ENCODE data around the gene MCF2.
"Not testable (repeated sequence)": the region's sequence is repeated elsewhere in the genome, so short reads cannot be mapped to it uniquely, and the experiment has no call there.

MCF2 gene, protein sequence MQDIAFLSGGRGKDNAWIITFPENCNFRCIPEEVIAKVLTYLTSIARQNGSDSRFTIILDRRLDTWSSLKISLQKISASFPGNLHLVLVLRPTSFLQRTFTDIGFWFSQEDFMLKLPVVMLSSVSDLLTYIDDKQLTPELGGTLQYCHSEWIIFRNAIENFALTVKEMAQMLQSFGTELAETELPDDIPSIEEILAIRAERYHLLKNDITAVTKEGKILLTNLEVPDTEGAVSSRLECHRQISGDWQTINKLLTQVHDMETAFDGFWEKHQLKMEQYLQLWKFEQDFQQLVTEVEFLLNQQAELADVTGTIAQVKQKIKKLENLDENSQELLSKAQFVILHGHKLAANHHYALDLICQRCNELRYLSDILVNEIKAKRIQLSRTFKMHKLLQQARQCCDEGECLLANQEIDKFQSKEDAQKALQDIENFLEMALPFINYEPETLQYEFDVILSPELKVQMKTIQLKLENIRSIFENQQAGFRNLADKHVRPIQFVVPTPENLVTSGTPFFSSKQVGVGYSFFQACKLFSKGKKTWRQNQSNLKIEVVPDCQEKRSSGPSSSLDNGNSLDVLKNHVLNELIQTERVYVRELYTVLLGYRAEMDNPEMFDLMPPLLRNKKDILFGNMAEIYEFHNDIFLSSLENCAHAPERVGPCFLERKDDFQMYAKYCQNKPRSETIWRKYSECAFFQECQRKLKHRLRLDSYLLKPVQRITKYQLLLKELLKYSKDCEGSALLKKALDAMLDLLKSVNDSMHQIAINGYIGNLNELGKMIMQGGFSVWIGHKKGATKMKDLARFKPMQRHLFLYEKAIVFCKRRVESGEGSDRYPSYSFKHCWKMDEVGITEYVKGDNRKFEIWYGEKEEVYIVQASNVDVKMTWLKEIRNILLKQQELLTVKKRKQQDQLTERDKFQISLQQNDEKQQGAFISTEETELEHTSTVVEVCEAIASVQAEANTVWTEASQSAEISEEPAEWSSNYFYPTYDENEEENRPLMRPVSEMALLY

DNA sequence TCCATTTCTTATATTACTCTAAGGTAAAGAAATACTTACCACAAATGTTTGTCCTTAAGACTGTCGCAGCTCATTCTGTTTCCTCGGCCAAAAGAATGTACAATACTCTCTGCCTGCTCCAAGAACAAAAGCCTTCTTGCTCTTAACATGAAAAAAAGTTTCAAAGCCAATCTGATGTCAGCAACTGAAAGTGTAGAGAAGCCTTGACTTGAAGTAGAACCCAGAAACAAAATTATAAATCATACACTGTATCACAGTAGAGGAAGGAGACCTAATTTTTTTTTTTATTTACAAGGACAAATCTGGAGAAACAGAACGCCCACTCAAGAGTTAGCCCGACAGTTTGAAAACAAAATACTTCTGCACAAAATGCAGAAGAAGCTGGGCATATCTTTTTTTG lies at the start of gene MCF2:
TSS of gene MCF2 (minus strand) at position 101 of the 400 bp plus-strand sequence. CDS start 56,423 bp downstream, outside the sequence.
- no peak for DNase-seq

DNA sequence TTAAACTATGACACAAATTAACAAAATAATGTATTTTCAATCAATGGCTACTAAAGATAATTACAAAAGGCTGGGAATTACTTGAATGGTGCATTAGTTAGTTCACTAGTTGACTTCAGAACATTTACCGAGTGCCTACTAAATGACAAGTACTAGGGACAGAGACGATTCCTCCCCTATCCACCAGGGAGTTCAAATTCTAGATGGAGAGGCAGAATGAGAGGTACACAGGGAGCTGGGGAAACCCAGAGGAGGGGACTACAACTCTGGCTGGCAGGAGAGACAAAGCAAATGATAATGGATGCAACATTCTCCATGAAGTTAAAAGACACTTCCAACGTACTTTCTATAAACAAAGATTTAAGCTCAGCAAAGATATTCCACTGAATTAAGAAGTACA lies 43.1 kb upstream of the MCF2 start:
- DNase-seq: no peak

DNA sequence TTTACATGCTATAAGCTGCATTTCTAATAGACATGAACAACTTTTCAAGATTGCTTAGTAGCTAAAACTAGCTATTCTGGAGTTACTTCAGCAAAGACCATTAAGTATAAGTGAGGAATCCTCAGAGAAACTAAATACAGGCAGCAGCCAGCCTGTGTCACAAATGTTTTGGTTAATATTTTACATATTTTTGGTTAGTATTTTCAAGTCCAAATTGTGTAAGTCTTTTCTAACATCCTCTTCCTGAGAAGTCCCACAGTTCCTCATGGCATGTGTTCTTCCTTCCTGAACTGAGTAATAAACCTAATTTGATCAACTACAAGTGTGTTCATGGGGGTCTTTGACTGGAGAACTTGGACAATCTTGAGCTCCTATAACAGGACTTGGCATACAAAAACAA lies 42.4 kb upstream of the MCF2 start:
- peak in 1 of 3 donors; percentile 3 for DNase-seq

DNA sequence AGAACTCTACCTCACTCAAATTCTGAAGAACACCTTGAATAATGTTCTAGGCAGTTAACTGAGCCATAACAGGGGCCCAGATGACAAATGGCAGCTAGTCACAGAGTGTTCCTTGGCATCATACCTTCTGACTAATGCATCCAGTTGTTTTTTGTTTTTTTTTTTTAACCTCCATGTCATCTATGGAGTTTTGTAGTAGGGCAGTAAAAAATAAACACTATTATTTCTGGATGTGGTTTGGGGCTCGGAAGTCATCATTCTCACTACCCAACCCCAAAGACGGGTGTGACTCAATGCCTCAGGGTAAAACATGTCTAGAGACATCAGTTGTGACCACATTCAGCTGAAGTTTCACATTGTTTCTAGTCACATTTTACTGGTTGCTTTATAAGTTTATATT lies 31.2 kb upstream of the MCF2 start:
- DNase-seq: no peak

DNA sequence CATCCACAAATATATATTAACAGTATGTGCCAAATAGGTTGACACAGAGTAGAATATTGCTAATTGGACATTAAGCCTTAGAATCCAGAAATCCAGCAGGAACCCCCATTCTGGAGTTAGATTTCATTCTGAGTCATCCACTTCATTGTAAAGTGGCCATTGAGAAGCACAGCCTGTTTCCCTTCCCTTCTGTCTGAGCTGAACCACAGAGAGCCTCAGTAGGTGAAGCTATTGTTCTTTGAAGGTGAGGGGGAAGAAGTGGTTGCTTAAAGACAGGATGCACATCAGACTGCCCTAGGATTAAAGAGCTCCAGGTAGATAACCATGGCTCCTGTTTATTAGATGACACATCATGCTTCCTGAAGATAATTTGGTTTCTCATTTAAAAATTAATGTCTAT lies 30.6 kb upstream of the MCF2 start:
- DNase-seq: no peak

DNA sequence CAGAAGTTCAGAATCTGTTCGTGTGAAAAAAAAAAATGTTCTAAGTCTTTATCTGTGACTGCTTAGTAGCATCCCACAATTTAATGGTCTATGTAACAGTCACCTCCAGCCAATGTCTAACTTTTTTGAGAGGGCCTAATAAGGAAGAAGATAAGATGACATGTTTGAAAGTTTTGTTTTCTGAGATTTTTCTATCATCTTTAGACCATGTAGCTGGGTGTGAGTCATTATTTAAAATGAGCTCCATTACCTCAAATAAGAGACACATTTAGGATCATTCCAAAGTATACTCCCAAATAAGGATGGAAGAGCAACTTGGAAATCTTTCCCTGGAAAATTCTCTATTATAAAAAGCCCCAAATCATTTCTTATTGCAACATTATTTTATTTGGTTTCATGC lies 28.2 kb upstream of the MCF2 start:
- DNase-seq: no peak

DNA sequence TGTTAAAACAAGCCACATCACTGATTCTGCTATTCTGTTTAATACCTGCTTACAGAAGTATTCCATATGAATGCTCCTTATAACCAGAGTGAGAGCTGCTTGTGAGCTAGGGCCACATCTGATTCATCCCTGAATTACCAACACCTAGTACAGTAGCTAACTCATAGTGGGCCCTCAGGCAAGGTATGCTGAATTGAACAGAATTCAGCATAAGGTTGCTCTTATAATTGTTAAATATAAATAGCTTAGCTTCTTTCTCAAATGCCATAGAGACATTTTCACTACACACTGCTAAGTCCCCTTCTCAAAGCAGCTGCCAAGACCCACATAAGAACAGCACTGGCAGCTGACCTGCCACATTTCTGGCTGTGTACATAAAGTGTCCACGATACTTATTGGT lies 27.0 kb upstream of the MCF2 start:
- no peak for DNase-seq

DNA sequence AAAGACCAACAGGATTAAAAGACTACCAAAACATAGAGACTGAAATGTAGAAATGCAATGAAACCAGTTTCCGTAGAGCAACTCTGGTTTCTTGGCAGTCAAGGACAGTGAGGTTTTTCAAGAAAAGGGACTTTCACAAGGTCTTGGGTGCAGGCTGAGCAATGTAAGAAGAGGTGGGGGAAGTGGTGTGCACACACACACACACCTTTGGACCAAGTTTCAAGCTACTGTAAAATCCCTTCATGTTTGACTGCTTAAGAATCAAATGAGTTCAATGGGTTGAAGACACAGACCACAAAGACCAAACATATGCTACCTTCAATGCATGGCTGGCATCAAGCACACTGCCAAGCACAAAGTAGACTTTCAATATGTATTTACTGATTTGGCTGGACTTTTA lies 17.8 kb upstream of the MCF2 start:
- no peak for DNase-seq

DNA sequence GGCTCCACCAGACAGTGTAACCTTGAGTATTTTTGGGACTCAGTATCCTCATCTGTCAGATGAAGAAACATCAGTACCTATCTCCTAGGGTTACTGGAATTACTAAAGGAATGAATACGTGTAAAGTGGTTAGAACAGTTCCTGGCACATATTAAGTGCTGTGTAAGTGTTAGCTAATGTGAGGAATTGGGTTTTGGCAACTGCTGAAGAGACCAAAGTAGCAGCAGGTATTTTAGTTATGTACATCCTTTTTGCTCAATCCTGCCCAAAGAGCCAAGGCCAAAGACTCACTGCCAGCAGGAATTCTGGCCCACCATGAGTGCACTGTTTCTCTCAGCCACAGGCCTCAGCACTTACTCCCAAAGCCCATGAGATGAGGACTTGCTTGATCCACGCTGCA lies 16.7 kb upstream of the MCF2 start:
- no peak for DNase-seq

DNA sequence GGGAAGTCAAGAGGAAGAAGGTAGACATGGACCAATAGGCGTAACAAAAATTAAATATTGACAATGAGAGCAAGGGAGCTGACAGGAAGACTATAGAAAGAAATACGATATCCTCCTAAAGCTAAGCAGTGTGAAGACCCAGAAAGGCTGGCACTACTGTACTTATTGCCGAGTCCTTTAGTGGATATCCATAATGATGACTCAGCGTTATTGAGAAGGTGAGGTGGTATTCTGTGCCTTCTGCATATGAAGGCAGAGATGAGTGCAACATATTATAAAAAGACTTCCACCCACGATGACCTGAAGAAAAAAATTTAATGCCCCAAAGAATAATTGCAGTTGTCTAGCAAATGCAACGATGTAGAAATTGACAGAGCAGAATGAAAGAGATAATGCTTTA lies 13.0 kb upstream of the MCF2 start:
- DNase-seq: no peak

DNA sequence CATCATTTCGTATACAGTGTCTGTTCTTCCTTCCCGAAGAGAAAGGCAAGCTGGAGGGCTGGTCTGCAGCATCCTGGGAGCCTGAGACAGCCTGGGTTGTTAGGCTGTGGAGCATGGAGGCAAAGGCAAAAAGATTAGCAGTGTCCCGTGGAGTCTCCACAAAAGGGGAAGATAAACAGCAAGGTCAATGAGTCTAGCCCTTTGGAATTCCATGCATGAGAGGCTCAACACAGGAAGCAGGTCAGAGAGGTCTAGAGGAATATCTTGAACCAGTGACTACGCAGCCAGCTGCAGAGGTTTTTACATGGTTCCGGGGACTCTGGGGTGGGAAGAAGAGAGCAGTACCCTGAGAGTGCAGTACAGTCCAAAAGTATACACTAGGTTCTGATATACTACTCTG lies 12.2 kb upstream of the MCF2 start:
- DNase-seq: no peak

DNA sequence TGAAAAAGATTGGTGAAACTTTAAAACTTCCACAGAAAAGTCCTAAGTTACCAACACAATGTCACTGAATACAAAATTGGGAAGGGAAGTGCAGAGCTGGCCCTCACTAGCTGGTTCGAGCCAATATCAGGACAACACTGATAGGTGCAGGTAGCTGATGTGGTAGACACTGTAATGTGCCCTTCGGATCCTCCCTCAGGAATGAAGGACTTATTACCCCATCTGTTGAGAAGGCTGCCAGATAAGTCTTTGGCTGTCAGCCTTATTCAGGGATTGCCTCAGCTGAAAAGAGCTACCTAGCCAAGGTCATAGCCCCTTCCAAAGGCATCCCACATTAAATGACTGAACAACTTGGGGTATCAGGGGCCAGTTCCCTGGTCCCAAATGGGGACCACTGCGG lies 5.3 kb downstream of the MCF2 start:
- no peak for DNase-seq

DNA sequence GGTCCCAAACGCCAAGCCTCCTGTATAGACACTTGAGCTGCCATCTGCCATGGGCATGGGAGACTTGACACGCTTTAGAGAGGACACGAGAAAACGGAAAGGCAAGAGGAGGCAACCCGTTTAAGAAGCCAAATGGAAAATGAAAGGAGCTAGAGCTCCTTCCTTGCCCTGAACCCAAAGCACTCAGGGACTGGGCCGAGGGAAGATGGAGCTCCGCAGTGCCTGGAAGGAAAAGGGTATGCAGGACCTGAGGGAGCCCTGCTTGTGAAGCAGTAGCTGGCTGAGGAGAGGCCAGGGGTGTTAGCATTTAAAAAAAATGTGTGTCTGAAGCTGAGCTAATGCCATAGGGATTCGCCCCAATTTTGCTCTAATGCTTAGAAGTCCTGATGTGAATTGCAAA lies 15.1 kb downstream of the MCF2 start:
- no peak for DNase-seq

DNA sequence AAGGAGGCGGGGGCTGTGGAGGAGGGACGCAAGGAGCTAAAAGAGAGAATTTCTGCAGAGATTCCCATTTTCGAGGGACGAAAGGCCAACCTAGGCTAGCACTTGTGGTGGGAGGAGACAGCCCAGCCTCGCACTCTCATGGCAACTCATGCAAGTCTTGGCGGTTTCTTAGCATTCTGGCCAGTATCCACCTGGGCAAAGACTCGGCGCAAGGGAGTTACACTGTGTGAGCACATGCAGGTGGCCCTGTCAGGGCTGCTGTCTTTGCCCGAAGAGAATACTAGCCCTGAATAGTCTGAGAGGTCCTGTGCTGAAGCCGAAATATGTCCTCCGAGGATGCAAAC lies 15.5 kb downstream of the MCF2 start:
- no peak for DNase-seq

DNA sequence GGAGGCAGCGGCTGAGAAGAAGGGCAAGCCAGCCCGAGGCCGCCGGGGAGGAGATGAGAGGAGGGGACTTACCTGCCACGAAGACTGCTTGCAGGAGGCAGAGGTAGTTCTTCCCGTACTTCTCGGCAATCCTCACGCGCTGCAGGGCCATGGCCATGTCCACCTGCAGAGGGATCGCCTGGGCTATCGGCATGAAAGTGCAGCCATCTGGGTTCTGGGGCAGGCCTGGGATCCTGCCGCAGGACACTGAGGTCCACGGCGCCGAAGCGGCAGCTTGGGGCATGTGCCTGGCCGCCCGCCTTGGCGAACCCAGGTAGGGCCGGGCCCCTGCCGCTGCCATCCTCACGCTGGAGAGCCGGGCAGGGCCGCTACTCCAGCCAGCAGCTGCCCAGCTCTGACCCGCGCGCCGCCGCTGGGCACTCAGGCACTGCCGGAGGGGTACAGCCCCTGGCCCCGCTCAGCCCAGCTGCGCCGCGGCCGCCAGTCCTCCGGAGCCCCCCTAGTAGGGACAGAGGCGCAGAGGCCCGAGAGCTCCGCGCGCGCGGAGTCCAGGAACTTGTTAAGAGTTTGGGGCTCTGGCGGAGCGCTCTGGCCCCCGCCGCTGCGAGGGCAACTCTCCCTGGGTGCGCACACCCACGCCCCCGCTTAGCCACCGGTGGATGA lies 16.0 kb downstream of the MCF2 start:
- no peak for DNase-seq

DNA sequence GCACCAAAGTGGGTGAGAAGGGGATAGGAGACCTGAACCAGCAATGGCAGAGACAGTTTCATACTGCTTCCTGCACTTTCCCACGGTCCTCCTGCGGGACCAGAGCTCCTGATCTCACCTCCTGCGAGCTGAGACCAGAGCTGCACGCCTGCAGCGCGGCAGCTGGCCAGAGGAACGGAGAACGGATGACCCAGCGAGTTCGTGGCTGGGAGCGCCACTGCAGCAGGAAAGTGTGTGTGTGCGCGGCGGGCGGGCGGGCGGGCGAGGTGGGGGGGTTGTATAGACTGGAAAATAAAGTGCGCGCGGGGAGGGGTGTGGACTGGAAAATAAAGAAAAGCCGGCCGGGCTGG lies 16.5 kb downstream of the MCF2 start:
- no peak for DNase-seq

DNA sequence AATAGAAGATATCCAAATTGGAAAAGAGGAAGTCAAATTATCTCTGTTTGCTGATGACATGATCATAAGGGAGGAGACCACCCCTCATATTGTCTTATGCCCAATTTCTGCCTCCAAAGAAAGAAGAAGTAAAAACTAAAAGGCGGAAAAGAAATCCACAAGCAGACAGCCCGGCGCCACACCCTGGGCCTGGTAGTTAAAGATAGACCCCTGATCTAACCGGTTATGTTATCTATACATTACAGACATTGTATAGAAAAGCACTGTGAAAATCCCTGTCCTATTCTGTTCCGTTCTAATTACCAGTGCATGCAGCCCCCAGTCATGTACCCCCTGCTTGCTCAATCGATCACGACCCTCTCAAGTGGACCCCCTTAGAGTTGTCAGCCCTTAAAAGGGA lies 22.8 kb downstream of the MCF2 start:
- DNase-seq: not testable (repeated sequence)

DNA sequence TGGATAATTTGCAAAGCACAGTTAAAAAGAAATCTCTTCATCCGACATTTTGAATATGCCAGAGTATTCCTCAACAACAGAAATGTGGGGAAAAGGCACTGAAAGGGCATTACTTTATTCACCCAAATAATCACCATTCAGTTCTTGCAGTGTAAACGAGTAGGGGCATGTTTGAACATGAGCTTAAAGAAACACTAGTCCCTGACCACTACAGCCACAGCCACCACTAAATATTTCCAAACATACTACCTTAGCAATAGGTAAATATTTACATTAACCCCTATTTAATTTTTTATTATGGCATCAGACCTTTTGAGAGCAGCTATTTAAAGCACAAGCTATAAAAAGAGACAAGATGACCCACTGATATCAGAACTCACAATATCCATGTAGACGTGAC lies 27.6 kb downstream of the MCF2 start:
- DNase-seq: no peak

DNA sequence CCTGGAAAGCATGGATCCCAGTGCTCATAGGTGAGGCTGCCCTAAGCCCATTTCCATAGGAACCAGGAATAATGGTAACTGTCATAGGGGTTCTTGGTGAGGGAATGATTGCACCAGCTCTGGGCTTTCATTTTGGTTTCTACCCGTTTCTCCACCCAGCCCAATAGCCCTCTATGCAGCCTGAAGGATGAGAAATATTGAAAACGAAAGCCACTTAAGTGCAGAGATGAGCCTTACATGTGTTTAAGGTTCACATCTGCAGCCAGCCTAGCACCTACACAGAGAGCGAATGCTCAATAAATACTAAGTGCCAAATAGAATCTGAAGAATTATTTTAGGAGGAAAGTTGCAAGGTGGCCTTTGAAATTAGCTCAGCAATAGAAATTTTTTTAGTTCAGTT lies 60.4 kb downstream of the MCF2 start:
- DNase-seq: no peak

DNA sequence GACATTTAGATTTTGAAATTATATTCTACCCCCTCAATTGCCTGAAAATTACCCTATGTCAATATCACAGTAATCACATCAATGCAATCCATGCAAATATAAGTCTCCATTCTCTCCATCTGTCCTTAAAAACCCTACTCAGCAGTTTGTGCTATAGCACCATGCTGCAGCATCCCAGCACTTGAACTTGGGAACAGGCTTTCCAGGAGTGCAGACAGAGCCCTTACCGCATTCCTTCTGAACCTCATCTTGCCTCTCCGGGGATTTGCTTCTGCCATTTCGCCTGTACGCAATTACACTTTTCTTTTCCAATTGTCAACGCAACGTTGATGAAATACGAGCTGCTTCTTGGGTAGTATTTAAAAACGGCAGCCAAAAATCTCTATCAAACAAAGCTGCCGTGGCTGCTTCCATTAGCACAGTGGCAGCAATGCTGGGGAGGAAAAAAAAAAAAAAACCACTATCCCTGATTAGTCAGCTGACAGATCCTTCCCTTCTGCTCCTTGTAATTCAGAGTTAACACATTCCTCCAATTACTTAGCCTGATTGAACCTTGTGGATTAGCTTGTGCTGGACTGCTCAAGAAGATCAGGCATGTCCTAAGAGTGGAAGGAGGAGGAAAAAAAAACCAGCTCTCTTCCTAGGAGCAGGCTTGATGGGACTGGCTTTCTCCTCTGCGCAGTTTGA lies 65.6 kb downstream of the MCF2 start:
- no peak for DNase-seq

DNA sequence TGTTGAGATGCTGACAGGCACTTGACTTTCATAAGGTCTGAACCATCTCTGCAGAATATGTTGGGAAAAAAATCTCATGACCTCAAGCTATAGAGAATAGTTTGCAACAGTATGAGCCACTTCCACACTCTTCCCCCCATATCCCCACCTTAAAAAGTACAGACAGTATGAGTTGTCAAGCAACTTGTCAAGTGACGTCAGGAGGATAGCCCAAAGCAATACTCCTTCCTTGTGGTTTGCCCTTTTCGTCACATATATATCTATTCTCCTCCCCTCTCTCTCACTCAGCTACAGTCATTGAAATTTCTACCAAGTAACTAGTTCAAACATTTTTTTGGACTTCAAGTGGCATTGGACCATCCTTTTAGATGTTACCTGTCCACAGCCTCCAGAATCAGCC lies 67.7 kb downstream of the MCF2 start:
- no peak for DNase-seq

DNA sequence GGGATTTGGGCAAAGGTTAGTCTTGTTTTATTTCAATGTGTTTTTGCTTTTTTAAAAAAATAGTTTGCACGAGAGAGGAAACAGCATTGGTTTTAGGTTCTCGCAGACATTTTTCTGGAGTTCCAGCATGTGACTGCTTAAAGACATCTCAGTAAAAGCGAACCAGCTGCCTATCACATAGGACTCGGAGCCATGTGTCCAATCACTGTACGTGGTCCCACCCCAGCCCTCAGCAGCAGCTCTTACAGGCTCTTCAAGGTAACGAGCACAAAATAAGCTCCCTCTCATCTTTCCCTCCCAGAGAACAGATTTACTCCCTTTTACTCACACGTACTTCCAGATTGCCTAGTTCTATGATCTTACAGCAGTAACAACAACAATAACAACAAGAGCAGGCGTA lies 68.7 kb downstream of the MCF2 start:
- no peak for DNase-seq

DNA sequence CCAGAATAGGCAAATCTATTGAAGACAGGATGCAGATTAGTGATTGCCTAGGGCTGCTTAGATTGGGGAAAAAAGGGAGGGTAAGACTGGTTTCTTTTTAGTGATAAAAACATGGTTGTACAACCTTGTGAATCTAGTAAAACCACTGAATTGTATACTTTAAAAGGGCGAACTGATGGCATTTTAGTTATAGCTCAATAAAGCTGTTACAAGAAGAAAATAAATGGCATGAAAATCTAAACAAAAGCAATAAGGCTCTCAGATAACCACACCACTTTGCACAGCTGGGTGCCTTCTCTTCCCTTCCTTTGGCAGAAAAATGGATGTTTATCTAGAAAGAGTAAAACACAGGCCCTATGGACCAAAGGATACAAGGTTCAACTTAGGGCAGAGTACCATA lies 107.9 kb downstream of the MCF2 start:
- no peak for DNase-seq

Measured in suppressor macrophage treated with lipopolysaccharide for 1 hour (primary cell).